HG02943 (cell line): ENCODE measurements around the gene GRB10.
"Not testable (repeated sequence)": the region's sequence is repeated elsewhere in the genome, so short reads cannot be mapped to it uniquely, and the experiment has no call there.

Experiments used
- ATAC-seq: cut with Tn5 transposase; IDR thresholded peaks from one replicate; pipeline ENCODE4 v1.9.1; 2021; ENCODE audit warnings: mild to moderate bottlenecking, low read depth, moderate library complexity; ENCODE audit not compliant: unreplicated experiment

Gene GRB10

DNA sequence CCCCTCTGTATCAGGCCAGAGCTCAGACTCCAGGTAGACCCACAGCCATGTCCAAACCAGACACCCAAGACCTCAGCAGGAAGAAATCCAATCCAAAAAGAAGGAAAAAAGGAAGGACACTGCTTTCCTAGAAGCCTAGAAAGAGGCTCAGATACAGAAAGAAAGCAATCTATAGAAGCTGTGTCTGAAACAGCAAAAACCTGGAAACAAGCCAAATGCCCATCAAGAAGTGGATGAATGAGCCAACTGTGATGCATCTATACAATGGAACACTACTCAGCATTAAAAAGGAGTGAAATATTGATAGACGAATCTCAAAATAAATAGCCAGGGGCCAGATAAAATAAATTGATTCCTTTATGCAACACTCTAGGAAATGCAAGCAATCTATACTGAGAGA is 31.6 kb downstream of the GRB10 start:
- no peak for ATAC-seq

- no peak for ATAC-seq
These were observed 32.8 kb downstream of the GRB10 start for GRCh38 chr7:50749896-50750295.

GRCh38 chr7:50748472-50748871 is 34.2 kb downstream of the GRB10 start:
- ATAC-seq, result no peak

GRCh38 chr7:50745835-50746234 is 36.9 kb downstream of the GRB10 start:
- no peak for ATAC-seq

DNA sequence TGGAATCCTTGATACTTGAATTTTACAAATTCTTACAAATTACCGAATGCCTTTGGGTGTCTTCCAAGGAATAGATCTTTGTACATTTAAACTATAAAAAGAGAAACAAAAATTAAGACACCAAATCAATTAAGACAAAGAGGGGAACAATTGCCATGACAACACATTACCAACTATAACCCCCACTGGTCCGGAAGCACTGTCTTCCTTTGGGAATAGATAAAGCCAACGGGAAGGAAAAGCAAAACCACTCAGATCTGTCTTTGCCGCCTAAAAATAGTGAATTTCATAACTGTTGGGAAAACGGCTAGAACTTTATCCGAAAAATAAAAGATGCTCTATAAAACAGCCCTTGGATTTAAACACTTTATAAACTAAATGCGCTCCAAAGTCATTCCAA is 37.4 kb downstream of the GRB10 start:
- ATAC-seq, result no peak

DNA sequence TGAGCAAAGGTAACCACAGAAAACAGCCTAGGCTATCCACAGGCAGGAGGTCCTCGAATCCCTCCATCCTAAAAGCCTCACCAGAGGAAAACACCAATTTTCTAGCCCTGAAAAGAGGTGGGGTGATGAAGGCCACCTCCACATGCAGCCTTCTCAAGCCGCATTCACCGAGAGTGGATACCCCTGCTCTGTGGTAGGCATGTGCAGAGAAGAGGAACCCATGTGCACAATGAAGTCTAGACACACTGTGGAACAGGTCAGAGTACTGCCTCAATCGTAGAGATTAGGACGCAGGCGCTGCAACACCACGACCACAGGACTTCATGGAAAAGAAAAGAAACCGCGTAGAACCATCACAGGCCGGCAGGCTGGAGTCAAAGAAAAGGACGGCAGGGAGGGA is 38.8 kb downstream of the GRB10 start:
- no peak for ATAC-seq

DNA sequence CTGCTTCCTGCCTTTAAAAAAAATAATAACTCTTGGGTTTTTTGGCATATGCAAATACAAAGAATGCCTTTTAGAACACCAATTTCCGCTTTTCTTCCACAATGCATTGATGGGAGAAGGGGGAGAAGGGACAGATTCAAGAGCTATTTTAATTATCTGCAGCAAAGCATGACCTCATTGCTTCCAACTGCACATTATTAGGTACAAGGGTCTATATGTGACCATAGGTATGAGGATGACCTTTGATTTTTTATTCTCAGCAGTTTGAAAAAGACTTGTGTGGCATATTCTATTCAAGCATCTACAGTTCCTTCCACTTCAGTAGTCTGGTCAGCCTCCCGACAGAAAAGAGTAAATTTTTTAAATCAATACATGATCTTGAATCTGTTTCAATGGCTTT is 39.7 kb downstream of the GRB10 start:
- no peak for ATAC-seq

DNA sequence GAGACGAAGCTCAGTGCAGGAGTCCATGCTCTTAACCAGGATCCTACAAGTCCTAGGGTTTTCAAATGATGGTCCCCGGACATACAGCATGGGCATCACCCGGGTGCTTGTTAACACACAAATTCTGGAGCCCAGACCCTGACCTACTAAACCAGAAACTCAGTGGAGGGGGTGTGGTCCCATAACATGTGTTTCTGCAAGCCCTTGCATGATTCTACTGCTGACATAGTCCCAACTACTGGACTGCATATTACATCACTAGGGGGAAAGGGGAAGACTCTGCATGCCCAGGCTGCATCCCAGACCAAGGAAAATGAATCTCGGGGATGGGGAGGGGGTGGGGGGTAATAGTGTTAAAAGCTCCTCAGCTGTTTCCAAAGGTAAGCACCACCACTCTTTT is 40.3 kb downstream of the GRB10 start:
- no peak for ATAC-seq

GRCh38 chr7:50739744-50740435 is 42.8 kb downstream of the GRB10 start:
- ATAC-seq, result no peak

DNA sequence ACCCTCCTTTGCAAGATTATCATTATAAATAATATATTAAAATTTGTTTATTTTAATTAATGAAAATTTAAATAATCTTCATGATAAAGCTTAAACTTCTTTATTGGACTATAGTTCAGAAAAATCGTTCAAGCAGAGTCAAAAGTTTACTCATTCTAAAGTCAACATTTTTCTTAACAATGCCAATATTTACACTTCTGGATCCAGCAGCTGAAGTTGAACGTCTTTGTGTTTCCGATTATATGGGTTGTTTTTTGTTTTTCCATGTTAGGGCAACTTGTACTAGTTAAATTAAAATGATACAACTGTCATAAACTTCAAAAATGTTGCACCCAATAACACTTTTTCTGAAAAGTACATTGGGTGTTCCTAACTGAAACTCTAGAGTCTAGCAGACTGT is 43.8 kb downstream of the GRB10 start:
- no peak for ATAC-seq

DNA sequence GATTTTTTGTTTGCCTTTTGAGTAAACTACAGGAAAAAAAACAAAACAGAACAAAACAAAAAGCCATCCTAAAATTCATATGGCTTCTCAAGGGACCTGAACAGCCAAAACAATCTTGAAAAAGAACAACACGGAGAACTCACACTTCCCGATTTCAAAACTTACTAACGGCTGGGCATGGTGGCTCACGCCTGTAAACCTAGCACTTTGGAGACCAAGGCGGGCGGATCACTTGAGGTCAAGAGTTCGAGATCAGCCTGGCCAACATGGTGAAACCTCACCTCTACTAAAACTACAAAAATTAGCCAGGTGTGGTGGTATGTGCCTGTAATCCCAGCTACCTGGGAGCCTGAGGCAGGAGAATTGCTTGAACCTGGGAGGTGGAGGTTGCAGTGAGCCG is 46.9 kb downstream of the GRB10 start:
- ATAC-seq, result not testable (repeated sequence)

GRCh38 chr7:50735333-50735732 is 47.4 kb downstream of the GRB10 start:
- no peak for ATAC-seq

GRCh38 chr7:50734246-50734645 is 48.5 kb downstream of the GRB10 start:
- ATAC-seq, result no peak

GRCh38 chr7:50733552-50733951 is 49.1 kb downstream of the GRB10 start:
- ATAC-seq, result no peak

DNA sequence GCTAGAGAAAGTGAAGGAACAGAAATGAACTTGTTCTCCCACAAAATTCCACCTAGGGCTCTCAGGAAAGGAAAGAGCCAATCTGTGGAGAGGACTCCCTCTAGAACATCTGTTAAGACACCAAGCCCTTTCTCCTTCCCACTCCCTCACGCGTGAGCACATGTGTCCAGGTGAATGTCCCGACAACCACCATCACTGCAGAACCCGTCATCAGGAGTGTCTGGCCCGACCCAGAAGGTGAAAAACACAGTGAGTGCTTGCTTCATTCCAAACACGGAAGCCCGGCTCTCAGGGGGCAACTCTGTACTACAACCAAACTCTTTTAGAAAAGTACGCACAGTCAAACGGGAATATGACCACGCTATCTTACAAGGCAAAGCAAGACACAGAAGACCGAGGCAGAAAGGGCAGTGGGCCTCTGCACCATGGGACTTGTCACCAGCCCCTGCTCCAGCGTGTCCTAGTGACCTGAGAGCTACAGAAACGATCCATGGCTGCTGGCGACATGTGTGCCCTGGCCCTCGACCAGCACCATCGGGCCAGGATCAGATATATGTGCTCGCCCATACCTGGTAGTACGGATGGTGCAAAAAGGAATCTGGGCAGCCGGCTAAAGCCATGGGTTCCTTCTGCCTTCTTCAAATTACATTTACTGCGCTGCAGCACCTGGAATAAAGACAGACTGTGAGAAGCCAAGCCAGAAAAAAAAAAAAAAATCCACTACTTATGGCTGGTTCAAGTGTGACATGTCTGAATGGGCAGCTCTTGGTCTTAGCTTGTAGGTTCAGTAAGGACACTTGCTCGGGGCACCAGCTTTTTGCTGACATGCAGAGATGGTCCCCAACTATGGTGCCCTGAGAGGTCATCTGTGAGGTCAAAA is 50.8 kb downstream of the GRB10 start:
- no peak for ATAC-seq

GRCh38 chr7:50730446-50731400 is 52.0 kb downstream of the GRB10 start:
- ATAC-seq, result no peak

DNA sequence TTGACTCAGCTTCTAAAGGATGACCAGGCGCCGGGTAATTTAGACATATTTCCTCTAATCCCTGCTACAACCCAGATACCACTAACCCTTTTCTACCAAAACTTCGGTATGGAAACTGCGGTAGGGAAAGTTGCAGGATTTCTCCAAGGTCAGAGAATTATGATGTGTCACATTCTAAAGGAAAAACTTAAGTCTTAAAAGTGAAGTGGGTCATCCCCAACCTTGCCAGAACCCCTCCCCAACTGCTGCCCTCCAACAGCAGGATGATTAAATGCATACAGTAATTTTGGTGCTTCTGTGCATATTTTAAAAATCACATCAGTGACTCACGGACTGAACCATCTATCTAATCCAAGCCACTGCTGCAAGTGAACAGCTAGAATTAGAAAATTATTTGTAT is 52.7 kb downstream of the GRB10 start:
- ATAC-seq, result no peak

- ATAC-seq, result no peak
These were observed 54.5 kb downstream of the GRB10 start for GRCh38 chr7:50728184-50728583.

DNA sequence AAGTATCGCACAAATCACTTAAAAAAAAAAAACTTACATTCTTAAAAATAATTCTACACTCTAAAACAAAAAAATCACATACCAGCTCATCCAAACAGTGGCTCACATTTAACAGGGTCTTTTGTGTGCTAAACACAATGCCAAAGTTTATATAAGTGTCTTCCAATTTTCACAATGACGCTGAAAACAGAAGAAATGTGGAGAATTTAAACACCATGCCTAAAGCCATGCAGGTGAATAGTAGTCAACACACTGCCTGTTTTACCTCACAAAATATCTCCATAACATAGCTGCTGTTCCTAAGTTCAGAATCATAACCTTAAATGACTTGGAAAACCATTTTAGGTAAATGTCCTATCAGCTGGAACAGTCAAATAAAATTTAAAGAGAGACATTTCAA is 55.0 kb downstream of the GRB10 start:
- ATAC-seq, result no peak

DNA sequence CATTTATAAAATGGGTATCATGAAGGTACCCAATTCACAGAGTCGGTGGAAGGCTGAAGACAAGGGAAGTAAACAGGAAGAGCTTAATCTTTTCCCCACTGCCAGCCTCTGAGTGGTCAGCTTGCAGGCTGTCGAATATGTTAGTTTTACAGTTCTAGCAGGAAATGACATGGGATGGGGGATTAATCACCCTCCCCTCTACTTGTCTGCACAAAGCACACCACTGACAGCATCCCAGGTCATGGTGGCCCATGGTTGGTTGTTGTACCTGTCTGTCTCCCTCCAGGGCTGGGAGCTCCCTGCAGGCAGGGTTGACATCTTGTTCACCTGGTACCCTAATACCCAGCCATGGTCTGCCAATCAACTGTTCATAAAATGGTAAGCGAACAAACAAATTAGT is 55.6 kb downstream of the GRB10 start:
- no peak for ATAC-seq

- no peak for ATAC-seq
These were observed 56.9 kb downstream of the GRB10 start for GRCh38 chr7:50725774-50726173.
